ENCODE results near the gene TASP1. TPM values are rescaled to one million over a fixed set of nuclear protein-coding genes. Genes with fewer than 3 reads are reported as not detected.

Gene TASP1, protein sequence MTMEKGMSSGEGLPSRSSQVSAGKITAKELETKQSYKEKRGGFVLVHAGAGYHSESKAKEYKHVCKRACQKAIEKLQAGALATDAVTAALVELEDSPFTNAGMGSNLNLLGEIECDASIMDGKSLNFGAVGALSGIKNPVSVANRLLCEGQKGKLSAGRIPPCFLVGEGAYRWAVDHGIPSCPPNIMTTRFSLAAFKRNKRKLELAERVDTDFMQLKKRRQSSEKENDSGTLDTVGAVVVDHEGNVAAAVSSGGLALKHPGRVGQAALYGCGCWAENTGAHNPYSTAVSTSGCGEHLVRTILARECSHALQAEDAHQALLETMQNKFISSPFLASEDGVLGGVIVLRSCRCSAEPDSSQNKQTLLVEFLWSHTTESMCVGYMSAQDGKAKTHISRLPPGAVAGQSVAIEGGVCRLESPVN
- polyA plus RNA-seq, result 22.6 and 24.4 TPM in 2 replicates

DNA sequence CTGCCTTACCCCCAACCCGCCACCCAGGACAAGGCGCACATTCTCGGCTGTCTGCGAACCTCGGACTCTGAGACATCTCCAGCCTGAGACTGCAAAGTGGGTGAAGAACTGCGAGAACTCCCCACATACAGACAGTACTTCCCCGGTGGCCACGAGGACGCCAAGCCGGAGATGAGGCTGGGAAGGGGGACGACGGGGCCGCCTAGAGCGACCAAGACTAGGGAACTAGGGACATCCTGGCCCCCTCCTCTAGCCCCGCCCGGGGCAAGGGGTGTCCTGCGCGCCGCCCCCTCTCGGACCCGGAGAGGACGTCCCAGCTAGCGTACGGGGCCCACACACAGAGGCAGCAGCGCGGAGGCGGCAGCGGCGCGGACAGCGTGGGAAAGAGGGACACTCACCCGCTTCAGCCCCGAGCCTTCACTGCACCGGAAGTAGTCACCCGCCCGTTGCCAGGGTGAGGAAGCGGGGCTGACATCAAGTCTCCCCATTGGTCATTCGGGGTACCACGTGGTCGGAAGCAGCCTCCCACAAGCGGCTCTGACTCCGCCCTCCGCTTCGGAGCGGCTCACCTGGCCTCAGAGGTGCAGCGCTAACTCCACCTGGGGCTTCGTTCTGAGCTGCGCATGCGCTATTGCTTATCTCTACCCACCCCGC is at the start of gene TASP1:
Gene TASP1, minus strand, starts transcription at position 437 of the 654 bp plus-strand sequence. CDS start 8,854 bp downstream, outside the sequence.

Other genes with a start within 250 kb of the TASP1 start
- gene ESF1, start 146.0 kb upstream of the TASP1 start, polyA plus RNA-seq, result 38.7 and 44.8 TPM in 2 replicates
- 92.6 and 103 TPM in 2 replicates for gene NDUFAF5, start 146.1 kb upstream of the TASP1 start, polyA plus RNA-seq